Measurements from ENCODE around the gene ANKFN1.

- TF ChIP-seq CTCF (conservative IDR thresholded peaks at IDR 0.05; ENCODE audit: low read depth, low read length) (no peak), EZH2 (IDR thresholded peaks at IDR 0.05; ENCODE audit: borderline replicate concordance, low read depth, low read length, poor library complexity, severe bottlenecking) (no peak)
Measured at GRCh38 chr17:56290101-56290801, 137.0 kb downstream of the ANKFN1 start.

Measured in A673 (cell line).